Mammary epithelial cell (primary cell): ENCODE results near the gene ANK2.

Experiments
- EZH2 ChIP-seq: IDR thresholded peaks from 2 replicates; pipeline ENCODE4 v1.6.1; 2012; ENCODE audit warnings: low read length, inconsistent platforms, borderline replicate concordance
- TF ChIP-seq, protein P1 (sequence below), 2 donors: IDR thresholded peaks in 1 of 2; conservative IDR thresholded peaks in 1 of 2; 2 replicates each; pipeline ENCODE4 v1.5.1; 2011 to 2012; ENCODE audit warnings: inconsistent platforms in 2 of 2, low read length in 2 of 2, mild to moderate bottlenecking in 2 of 2, control low read depth in 1 of 2, low read depth in 1 of 2; ENCODE audit not compliant: insufficient read depth in 1 of 2; ENCODE audit errors: extremely low read depth in 1 of 2

DNA sequence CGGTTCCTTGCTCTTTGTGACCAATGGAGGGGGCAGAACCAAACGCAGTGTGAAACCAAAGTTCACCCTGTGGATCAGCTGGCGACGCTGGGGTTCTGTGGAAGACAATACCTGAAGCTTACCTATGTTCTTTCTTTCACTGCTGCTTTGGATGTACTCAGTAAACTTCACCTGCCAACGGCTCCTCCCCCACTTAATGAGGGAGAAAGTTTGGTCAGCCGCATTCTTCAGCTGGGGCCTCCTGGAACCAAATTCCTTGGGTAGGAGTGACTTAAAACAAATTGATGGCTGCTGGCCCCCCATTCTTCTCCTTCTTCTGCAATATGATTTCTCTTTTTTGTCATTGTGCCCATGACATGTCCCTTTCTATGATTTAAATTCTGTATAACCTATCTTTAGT lies 282.4 kb downstream of the ANK2 start:
- TF ChIP-seq, protein P1, sequence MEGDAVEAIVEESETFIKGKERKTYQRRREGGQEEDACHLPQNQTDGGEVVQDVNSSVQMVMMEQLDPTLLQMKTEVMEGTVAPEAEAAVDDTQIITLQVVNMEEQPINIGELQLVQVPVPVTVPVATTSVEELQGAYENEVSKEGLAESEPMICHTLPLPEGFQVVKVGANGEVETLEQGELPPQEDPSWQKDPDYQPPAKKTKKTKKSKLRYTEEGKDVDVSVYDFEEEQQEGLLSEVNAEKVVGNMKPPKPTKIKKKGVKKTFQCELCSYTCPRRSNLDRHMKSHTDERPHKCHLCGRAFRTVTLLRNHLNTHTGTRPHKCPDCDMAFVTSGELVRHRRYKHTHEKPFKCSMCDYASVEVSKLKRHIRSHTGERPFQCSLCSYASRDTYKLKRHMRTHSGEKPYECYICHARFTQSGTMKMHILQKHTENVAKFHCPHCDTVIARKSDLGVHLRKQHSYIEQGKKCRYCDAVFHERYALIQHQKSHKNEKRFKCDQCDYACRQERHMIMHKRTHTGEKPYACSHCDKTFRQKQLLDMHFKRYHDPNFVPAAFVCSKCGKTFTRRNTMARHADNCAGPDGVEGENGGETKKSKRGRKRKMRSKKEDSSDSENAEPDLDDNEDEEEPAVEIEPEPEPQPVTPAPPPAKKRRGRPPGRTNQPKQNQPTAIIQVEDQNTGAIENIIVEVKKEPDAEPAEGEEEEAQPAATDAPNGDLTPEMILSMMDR (conservative IDR thresholded peaks at IDR 0.05 in 1 of 2, IDR thresholded peaks at IDR 0.05 in 1 of 2; ENCODE audit: extremely low read depth in 1 of 2, insufficient read depth in 1 of 2, low read depth in 1 of 2, low read length in 2 of 2) = no peak
- TF ChIP-seq EZH2 = no peak
